ENCODE measurements around the gene FAM83D. TPM values are rescaled to one million over a fixed set of nuclear protein-coding genes. Genes with fewer than 3 reads are reported as not detected.
A peak's percentile ranks its signal among the peaks of the same experiment; 100 is the strongest.
"Not testable (repeated sequence)": the region's sequence is repeated elsewhere in the genome, so short reads cannot be mapped to it uniquely, and the experiment has no call there.

FAM83D gene
- total RNA-seq, 1 experiment from 2014 or later: 121 TPM

GRCh38 chr20:38965264-38965663, 39.0 kb downstream of the FAM83D start:
- no peak for DNase-seq (ENCODE audit: low read depth)

GRCh38 chr20:38968090-38968489, 41.9 kb downstream of the FAM83D start:
- no peak for DNase-seq (ENCODE audit: low read depth)

- DNase-seq (ENCODE audit: low read depth): peak; percentile 50
Measured at GRCh38 chr20:38969708-38970107, 43.5 kb downstream of the FAM83D start.

GRCh38 chr20:38970302-38970701, 44.1 kb downstream of the FAM83D start:
- DNase-seq (ENCODE audit: low read depth): peak; percentile 92

- peak; percentile 30 for DNase-seq (ENCODE audit: low read depth)
Measured at GRCh38 chr20:38973107-38973506, 46.9 kb downstream of the FAM83D start.

- peak; percentile 72 for DNase-seq (ENCODE audit: low read depth)
Measured at GRCh38 chr20:38973645-38974044, 47.4 kb downstream of the FAM83D start.

GRCh38 chr20:38975539-38976120, 49.4 kb downstream of the FAM83D start:
- DNase-seq (ENCODE audit: low read depth): peak; percentile 87

GRCh38 chr20:38979434-38979833, 53.2 kb downstream of the FAM83D start:
- no peak for DNase-seq (ENCODE audit: low read depth)

- DNase-seq (ENCODE audit: low read depth): no peak
Measured at GRCh38 chr20:38979842-38980241, 53.6 kb downstream of the FAM83D start.

- DNase-seq (ENCODE audit: low read depth): no peak
Measured at GRCh38 chr20:38982291-38982690, 56.1 kb downstream of the FAM83D start.

- DNase-seq (ENCODE audit: low read depth): peak; percentile 74
Measured at GRCh38 chr20:38985060-38985459, 58.8 kb downstream of the FAM83D start.

GRCh38 chr20:38985603-38986170, 59.5 kb downstream of the FAM83D start:
- peak; percentile 97 for DNase-seq (ENCODE audit: low read depth)

GRCh38 chr20:38986663-38987062, 60.4 kb downstream of the FAM83D start:
- no peak for DNase-seq (ENCODE audit: low read depth)

- DNase-seq (ENCODE audit: low read depth): no peak
Measured at GRCh38 chr20:38987777-38988176, 61.6 kb downstream of the FAM83D start.

GRCh38 chr20:38990728-38991127, 64.5 kb downstream of the FAM83D start:
- DNase-seq (ENCODE audit: low read depth): no peak

GRCh38 chr20:38991814-38992704, 65.8 kb downstream of the FAM83D start:
- DNase-seq (ENCODE audit: low read depth): no peak

- no peak for DNase-seq (ENCODE audit: low read depth)
Measured at GRCh38 chr20:38995536-38996044, 69.4 kb downstream of the FAM83D start.

GRCh38 chr20:38996866-38997265, 70.6 kb downstream of the FAM83D start:
- not testable (repeated sequence) for DNase-seq (ENCODE audit: low read depth)

GRCh38 chr20:38997622-38998021, 71.4 kb downstream of the FAM83D start:
- DNase-seq (ENCODE audit: low read depth): no peak

GRCh38 chr20:38999217-38999616, 73.0 kb downstream of the FAM83D start:
- DNase-seq (ENCODE audit: low read depth): no peak

- DNase-seq (ENCODE audit: low read depth): no peak
Measured at GRCh38 chr20:38999965-39000910, 74.0 kb downstream of the FAM83D start.
